HT-29 (cell line): Measurements from ENCODE around the gene LAMA2. TPM values are rescaled to one million over a fixed set of nuclear protein-coding genes. Genes with fewer than 3 reads are reported as not detected.

Experiments
- DNase-seq: peaks from one replicate; pipeline ENCODE4 v3.0.0-alpha.2; 2015; ENCODE audit warnings: low spot score
- total RNA-seq: library from RNA; depleted of rRNA; stranded (reverse); fragments of >200 nt; shearing (Covaris generic); gene quantifications from 2 replicates; pipeline ENCODE4 v1.2.3, GENCODE V29; 2014; rRNA removed

Gene LAMA2, protein sequence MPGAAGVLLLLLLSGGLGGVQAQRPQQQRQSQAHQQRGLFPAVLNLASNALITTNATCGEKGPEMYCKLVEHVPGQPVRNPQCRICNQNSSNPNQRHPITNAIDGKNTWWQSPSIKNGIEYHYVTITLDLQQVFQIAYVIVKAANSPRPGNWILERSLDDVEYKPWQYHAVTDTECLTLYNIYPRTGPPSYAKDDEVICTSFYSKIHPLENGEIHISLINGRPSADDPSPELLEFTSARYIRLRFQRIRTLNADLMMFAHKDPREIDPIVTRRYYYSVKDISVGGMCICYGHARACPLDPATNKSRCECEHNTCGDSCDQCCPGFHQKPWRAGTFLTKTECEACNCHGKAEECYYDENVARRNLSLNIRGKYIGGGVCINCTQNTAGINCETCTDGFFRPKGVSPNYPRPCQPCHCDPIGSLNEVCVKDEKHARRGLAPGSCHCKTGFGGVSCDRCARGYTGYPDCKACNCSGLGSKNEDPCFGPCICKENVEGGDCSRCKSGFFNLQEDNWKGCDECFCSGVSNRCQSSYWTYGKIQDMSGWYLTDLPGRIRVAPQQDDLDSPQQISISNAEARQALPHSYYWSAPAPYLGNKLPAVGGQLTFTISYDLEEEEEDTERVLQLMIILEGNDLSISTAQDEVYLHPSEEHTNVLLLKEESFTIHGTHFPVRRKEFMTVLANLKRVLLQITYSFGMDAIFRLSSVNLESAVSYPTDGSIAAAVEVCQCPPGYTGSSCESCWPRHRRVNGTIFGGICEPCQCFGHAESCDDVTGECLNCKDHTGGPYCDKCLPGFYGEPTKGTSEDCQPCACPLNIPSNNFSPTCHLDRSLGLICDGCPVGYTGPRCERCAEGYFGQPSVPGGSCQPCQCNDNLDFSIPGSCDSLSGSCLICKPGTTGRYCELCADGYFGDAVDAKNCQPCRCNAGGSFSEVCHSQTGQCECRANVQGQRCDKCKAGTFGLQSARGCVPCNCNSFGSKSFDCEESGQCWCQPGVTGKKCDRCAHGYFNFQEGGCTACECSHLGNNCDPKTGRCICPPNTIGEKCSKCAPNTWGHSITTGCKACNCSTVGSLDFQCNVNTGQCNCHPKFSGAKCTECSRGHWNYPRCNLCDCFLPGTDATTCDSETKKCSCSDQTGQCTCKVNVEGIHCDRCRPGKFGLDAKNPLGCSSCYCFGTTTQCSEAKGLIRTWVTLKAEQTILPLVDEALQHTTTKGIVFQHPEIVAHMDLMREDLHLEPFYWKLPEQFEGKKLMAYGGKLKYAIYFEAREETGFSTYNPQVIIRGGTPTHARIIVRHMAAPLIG (N-terminal part only)
- total RNA-seq: 0.08 and 0.65 TPM in 2 replicates

DNA sequence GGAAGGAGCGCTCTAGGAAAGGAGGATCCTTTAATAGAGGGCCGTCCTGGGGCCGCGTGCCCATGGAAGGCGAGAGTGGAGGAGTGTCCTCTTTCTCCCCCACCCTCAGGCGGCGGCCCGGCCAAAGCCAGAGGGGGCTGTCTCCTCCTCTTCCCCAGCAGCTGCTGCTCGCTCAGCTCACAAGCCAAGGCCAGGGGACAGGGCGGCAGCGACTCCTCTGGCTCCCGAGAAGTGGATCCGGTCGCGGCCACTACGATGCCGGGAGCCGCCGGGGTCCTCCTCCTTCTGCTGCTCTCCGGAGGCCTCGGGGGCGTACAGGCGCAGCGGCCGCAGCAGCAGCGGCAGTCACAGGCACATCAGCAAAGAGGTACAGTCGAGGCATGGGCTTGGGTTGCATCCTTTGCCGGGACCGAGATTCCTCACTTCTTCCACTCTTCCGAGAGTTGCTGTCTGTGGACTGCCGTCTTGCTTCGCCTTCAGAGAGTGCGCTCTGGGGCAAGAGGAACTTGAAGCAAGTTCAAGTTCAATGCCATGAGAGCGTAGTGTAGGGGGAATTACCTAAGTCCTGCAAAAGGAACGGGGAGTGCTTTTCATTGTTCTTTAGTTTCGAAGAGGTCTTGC is at the start of gene LAMA2:
Gene LAMA2, plus strand, starts transcription at position 148 of the 621 bp plus-strand sequence. Its CDS starts 108 bp downstream, at position 256.
- DNase-seq: no peak

DNA sequence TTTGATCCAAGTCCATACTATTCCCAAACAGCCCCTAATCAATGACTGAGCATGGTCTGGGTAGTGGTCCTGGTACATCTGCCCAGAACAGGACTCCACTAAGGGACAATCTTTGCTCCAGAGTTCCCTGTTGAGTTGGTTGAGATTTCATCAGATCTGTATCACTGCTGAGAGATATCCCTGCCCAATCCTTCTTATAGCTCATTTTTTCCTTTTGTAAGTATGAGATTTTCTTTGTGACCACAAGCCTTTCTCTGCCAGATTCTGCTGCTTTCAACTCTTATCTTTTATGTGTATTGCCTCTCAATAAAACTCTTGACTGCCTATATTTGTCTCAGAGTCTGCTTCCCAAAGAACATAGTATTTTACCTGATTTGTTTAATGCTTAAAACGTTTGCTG is 46.2 kb upstream of the LAMA2 start:
- no peak for DNase-seq

DNA sequence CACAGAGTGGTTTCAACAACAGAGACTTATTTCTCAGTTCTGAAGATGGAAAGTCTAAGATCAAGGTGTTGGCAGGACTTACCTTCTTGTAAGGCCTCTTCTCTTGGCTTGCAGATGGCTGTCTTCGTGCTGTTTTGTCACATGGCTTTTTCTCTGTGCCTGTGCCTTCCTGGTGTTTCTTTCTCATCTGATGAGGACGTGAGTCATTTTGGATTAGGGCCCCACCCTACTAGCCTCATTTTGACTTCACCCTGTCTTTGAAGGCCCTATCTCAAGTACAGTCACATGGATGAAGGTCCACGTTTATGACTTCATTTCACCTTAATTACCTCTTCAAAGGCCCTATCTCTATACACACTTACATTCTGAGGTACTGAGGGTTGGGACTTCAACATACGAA is 41.4 kb upstream of the LAMA2 start:
- no peak for DNase-seq

DNA sequence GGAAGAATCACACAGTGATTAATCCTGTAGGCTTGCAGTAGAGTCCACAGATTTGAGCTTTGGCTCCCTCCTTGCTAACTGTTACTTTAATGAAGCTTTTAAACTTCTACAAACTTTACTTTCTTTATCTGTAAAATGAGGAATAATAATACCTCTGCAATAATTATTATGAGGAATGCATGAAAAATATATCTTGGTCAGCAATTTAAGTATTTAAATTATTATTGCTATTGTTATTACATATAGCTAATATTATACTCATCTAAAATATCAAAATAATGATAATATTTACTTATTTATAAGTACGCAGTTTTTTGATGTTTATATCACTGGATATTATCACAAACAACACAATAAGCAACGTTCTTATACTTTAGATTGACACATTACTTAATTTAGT is 38.3 kb upstream of the LAMA2 start:
- DNase-seq: no peak

DNA sequence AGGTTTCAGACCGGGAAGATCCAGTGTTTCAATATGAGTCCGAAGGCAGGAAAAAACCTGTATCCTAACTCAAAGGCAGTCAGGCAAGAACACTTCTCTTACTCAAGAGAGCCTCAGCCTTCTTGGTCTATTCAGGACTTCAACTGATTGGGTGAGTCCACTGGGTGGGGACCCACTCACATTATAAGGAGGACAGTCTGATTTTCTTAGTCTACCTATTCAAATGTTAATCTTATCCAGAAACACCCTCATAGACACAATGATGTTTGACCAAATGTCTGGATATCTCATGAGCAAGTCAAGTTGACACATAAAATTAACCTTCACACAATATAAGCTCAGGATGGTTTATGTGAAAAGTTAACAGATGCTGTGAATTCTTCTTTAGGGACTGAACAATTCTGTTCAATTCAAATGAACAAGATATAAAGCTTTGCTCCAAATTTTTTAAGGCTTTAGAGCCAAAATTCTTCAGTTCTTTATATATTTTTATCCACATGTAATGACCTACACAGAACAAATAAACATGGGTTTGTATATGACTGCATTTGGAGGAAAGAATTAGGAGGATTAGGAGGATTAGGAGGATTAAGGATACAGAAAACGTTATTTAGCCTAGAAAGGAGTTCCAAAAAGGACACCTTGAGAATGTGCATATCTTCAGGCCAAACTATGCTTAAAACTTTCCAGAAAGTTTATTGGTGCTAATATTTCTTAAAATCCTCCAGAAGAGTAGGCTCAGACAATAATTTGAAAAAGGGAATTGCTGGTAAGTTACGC is 35.3 kb upstream of the LAMA2 start:
- no peak for DNase-seq

DNA sequence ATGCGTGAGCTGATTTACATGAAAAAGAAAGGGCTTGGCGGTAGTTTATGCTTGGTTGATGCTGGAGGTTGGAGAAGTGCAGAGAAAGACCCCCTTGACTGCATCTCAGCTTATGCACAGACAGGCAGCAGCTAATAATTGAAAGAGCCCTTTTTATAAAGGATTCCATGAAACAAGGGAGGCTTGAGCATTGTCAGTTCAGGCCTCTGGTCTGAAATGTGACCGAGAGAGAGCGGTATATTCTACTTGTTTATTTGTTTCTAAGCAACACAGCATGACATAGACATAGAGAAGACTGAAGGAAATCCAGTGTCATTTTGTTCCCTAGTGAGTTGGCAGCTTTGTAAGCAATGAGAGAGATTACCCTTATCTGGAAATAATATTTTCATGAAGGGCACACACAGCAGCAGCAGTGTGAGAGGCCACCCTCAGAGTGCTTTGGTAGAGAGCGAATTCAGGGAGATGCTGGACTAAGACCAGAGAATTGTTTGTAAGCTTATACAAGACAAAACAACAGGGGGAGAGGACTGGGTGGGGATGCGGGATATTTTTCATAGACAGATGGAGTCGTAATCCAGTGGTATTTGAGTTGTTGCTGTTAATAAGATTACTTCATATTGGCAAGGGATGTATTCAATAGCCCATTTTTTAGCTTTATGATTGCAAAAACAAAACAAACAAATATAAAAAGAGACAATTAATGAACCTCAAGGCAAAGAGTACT is 34.6 kb upstream of the LAMA2 start:
- DNase-seq: no peak

DNA sequence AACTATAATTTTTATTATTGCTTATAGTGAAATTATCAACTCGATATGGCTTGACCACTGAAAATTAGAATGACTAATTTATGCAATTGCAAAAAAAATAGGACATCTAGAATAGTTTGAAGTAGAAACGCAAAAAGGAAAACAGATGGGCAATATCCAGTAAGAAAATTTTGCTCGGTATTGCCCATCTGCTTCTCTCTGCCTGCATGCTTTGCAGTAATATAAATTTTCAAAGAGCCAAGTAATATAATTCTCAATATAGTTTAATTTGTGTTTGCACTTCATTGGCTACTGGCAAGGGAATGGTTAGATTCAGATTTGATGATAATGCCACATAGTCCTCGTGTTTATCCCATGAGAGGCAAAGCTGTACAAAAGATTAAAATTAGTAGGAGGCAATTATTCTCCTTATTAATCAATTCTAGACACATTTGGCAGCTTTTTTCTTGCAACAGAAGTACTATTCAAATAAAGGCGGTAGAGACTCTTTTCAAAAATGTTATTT is 27.3 kb upstream of the LAMA2 start:
- no peak for DNase-seq

DNA sequence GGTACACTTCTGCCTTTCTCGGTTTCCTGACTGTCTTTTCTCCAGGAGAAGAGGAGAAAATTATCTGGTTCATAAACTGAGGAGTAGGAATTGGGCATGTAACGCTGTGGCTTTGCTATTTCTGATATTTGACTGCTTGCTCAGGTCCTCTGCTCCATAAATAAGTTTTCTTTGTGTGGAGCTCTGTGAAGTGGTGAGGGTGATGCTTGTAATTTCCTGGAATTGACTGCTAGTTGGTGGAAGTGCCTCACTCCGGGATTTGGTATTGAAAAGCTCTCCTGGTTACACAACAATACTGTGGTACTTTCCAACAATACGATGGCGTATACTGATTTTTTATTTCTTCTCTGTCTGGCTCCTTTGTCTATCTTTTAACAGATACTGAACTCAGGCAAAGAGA is 25.1 kb upstream of the LAMA2 start:
- DNase-seq: no peak

DNA sequence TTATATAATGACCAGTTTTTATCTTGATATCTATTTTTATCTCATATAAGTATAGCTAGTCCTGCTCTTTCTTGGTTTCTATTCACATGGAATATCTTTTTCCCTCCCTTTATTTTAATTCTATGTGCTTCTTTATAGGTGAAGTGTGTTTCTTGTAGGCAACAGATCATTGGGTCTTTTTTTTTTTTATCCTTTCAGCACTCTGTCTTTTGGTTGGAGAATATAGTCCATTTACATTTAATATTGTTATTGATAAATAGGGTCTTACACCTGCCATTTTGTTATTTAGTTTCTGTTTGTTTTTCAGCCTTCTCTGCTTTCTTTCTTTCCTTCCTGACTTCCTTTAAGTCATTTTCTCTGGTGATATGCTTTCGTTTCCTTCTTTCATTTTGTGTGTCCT is 22.2 kb upstream of the LAMA2 start:
- DNase-seq: no peak

DNA sequence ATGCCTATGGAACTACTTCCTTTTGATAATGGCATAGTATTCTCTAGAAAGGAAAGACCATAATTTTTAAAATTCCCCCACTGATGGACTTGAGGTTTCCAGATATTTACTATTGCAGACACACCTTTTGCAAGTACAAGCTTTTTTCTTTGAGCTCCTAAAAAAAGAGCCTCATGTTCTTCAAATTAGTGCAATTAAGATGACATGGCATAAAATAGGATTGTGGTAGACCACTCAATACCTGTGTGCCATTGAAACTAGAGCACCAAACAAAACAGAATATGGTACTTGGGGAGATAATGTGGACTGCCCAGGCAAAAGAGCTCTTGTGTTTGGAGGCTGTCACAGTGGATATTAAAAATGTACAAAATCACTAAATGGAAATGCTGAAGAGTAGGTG is 19.0 kb upstream of the LAMA2 start:
- no peak for DNase-seq

DNA sequence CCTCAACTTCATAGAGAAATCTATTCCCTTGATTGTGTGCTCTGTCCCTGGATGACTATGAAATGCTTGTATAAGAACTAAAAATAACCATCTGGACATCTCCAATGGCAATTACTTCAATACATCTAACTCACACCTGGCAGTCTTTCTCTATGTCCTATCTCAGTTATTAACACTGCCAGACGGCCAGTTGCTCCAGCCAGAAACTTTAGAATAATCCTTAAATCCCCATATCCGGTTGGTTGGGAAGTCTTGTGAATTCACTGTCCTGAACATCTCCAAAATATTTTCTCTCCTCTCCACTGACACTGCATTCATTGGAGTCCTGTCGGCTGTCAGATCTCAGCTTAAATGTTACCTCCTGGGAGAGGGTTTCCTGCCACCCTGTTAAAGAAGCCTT is 12.2 kb upstream of the LAMA2 start:
- no peak for DNase-seq

DNA sequence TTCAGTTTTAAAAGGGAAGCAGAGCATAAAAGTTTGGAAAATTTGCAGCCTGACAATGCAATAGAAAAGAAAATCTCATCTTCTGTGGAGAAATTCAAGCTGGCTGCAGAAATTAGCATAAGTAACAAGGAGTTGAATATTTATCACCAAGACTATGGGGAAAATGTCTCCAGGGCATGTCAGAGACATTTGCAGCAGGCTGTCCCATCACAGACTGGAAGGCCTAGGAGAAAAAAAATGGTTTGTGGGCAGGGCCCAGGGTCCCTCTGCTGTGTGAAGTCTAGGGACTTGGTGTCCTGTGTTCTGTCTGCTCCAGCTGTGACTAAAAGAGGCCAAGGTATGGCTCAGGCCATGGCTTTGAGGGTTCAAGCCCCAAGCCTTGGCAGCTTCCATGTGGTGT is 8.1 kb upstream of the LAMA2 start:
- DNase-seq: no peak

DNA sequence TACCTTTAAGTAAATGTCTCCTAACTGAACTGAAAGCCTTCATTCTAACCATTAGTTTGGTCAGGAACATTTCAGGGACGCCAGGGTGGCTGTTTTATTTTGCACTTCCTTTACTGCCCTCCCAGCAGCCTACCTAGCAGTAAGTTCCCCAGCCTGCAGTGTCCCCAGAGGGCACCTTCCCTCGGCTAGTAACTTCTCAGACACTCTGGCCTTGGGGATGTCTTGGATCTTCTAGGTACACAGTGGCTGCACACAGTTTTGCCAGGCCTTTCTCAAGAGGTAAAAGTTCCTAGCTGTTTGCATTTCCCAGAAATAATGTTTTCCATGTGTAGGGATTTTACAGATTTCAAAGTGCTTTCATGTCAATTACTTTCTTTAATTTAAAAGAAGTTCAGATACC is 378 bp upstream of the LAMA2 start:
- no peak for DNase-seq

DNA sequence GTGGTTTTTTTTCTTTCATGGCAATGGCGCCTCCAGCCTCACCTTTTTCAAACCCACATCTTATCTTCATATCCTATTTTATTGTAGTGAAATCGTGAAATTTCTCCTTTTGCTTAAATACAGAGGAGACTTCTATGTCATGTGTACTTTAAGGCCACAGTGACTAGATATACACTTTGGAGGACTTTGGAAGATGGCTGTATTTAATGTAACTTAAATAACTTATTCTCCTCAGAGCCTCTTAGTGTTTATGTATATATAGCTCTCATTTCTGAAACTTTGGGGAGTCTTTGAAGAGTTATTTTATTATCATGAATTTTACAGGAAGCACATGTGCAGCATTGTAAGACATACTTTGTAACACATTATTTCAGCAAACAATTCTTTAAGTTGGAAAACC is 968 bp downstream of the LAMA2 start:
- DNase-seq: no peak

DNA sequence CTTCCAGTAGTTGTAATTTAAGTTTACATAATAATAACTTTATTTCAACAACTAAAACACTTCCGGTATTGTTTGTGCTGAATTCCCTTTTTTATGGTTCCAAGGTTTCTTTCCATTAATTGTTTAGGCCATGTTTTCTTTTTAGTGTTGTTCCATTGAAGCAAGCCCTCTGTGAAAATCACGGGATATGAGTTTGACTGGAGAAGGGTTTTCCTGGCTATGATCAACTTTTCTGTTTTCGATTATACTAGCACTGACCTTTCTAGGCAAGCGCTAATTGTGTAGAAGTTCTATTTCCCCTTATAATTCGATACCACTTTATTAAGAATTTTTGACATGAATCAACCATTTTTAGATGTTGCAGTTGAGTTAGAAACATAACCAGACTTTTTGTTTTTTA is 2.4 kb downstream of the LAMA2 start:
- DNase-seq: no peak

DNA sequence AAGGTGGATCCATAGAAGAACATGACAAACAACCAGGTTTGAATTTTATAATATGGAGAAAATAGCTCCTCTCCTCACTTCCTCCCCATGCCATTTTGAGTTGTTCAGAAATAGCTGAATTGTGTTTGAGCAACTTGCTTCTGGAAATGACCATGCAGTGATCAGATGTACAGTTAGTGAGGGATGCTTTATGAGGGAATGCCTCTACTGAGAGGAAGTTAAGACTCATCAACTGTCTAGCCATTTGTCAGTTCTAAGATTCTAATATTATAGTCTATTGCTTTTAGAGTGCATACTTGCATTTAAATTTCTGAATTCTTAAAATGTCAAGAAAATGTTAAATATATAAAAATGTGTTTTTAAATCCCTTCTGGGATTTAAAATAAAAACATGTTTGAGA is 3.8 kb downstream of the LAMA2 start:
- DNase-seq: no peak

DNA sequence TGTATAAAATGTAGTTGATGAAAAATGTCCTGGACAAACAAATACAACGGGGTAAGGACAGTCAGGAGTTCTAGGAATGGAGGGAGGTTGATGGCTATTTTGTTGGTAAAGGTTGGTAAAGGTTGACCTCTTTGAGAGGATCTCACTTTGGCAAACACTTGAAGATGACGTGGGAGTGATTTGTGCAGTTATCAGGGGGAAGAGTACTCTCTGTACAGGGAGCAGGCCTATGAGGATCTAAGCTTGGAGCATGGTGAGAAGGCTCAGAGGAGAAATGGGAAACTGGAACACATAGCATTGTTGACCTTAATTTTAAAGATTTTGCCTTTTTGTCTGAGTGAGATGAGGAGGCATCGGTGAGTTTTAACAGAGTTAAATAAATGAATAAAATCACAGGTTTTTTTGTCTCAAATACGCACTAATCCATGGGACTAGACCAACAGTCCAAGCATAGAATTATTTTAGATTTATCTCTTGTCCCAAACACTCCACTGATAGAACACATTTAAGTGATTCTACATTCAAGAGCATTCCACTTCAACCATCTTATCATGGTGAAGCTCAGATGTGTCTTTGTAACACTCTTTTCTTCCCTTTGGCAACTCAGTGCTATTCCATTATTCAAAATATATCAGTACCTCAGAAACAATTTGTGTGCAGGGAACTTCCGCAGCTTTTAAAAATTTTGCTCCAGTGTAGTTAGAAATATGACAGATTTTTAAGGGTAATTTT is 5.7 kb downstream of the LAMA2 start:
- no peak for DNase-seq

DNA sequence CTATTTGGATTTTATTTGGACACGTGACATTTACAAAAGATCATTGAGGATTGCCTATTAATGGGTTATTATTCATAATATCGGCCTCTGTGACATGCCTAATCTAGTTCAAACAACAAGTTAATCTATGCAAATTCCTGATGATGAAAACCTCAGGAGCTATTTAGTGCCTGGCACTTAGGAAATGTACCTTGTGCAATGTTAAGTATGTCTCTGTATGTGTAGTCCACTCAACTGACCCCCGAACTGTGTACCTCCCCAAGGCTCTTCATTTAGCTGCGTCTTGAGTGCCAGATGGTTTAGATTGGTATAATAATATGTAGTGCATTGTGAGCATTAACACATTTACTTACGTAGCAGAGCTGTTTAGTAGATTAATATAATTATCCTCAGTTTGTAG is 6.9 kb downstream of the LAMA2 start:
- DNase-seq: no peak

DNA sequence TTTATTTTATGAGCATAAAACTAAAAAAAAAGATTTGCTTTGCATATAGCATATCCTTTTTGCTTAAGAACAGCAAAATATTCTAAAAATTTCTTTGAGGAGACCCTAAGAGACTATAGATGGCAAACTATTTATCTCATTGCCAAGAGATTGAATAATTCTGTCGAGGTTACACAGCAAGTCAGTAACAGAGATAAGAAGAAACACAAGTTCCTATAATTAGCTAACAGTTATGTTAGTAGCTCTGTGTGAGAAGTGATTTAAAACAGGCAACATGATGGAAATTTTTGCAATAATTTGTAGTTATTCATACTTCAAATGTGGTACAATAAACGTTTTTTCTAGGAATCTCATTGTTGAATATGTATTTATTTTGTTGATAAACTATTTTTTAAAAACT is 9.1 kb downstream of the LAMA2 start:
- no peak for DNase-seq
